Kidney (tissue), 14 donors: ENCODE data around the gene ZNF581. TPM values are rescaled to one million over a fixed set of nuclear protein-coding genes. Genes with fewer than 3 reads are reported as not detected.

Experiments
- DNase-seq, 5 donors: peaks; one replicate each; pipeline ENCODE4 v3.0.0-alpha.2; 2013 to 2020
- FAIRE-seq: peaks from 2 replicates; lab custom pipeline; 2012; peaks lifted over from hg19 to GRCh38; lab: Jason Lieb, UNC
- H3K27ac ChIP-seq, 2 donors: one replicate each; pipeline ENCODE4 v1.7.0; 2013; ENCODE audit warnings: low read depth in 2 of 2, low read length in 2 of 2, inconsistent platforms in 1 of 2
- H3K27me3 ChIP-seq: one replicate; pipeline ENCODE4 v1.7.1; 2013; ENCODE audit warnings: low read length, inconsistent platforms; ENCODE audit not compliant: control insufficient read depth, insufficient read depth
- H3K36me3 ChIP-seq, 3 donors: one replicate each; pipeline versions ENCODE4 v1.7.0 to v1.7.1; 2013; ENCODE audit warnings: low read length in 3 of 3, control low read depth in 1 of 3, inconsistent platforms in 1 of 3; ENCODE audit not compliant: insufficient read depth in 3 of 3, control insufficient read depth in 2 of 3
- H3K4me1 ChIP-seq, 3 donors: one replicate each; pipeline versions ENCODE4 v1.7.0 to v1.7.1; 2013; ENCODE audit warnings: low read length in 3 of 3, inconsistent platforms in 1 of 3, low read depth in 1 of 3; ENCODE audit not compliant: control insufficient read depth in 2 of 3, insufficient read depth in 2 of 3
- H3K4me3 ChIP-seq, 3 donors: one replicate each; pipeline versions ENCODE4 v1.7.0 to v1.8.1; 2013; ENCODE audit warnings: low read length in 3 of 3, control low read depth in 1 of 3, inconsistent platforms in 1 of 3
- H3K9ac ChIP-seq, 3 donors: one replicate each; pipeline versions ENCODE4 v1.7.0 to v1.7.1; 2013; ENCODE audit warnings: low read length in 3 of 3, control low read depth in 1 of 3, inconsistent platforms in 1 of 3
- H3K9me3 ChIP-seq, 3 donors: one replicate each; pipeline versions ENCODE4 v1.7.0 to v1.7.1; 2013; ENCODE audit warnings: low read length in 3 of 3, control low read depth in 1 of 3, inconsistent platforms in 1 of 3; ENCODE audit not compliant: control insufficient read depth in 2 of 3, insufficient read depth in 1 of 3
- intact Hi-C: fragments of 100-400 bp; cut with DNase I; formaldehyde crosslinking; loops from one replicate; pipeline ENCODE4 v1.11.1; 2022
- polyA plus RNA-seq: library from polyadenylated mRNA; stranded (reverse); fragments of 350-450 nt; fragmentation: Illumina TruSeq; extraction: RNeasy Lipid Tissue Mini Kit (QIAGEN cat#74804); gene quantifications from one replicate; pipeline ENCODE4 v1.2.3, GENCODE V29; 2014; ENCODE audit warnings: low read depth, low replicate concordance; ENCODE audit not compliant: insufficient read depth
- total RNA-seq: library from RNA; stranded (reverse); fragmentation: NEBNext Ultra II Directional; extraction: Animal tissue kit (Norgen Biotek cat#: 25700); gene quantifications from one replicate; pipeline ENCODE4 v1.2.1, GENCODE V29; 2021
- TF ChIP-seq, protein P1 (sequence below): IDR thresholded peaks from 3 replicates; pipeline ENCODE4 v1.5.1; 2012; ENCODE audit warnings: mild to moderate bottlenecking, moderate library complexity, borderline replicate concordance; ENCODE audit not compliant: insufficient read depth; ENCODE audit errors: extremely low read depth
- donor health status: control.
- donor health status: control.
- donor health status: control.
- donor health status: control.
- donor health status: control.
- donor health status: DM: yes; HTN: yes; CAD: no.
- donor health status: Normal renal cell carcinoma (clear cell type).

Gene ZNF581
- total and polyA plus RNA-seq, 2 donors from 2014 or later, result 22.0 to 23.6 TPM

DNA sequence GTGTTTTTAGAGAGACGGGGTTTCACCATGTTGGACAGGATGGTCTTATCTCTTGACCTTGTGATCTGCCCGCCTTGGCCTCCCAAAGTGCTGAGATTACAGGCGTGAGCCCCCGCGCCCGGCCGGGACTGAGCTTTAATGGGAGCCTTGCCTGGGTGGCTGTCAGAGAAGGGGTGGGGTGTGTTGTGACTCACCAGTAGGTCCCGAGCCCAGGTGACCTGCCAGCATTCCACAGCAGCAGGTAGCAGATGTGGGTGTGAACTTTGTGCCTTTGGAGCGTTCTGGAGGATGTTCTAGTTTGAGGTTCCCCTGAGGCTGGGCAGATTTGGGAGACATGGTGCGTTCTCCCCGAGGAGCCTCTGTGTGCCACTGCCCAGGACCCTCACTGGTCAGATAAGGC is 24.5 kb downstream of the ZNF581 start:
- H3K9ac ChIP-seq, result no peak overlapping the region
- DNase-seq (peak in 1 of 5 donors; percentile 84), FAIRE-seq (no peak)
- peaks cover 5 to 67% (median 46%) of the 10 kb centered on the region in 3 donors for H3K36me3 ChIP-seq
- no peak overlapping the region for H3K27ac ChIP-seq
- H3K9me3 ChIP-seq, result no peaks in the 10 kb centered on the region
- H3K4me1 ChIP-seq, result peaks cover 0 to 8% (median 6%) of the 10 kb centered on the region in 3 donors
- no peaks in the 10 kb centered on the region for H3K27me3 ChIP-seq
- TF ChIP-seq, protein P1, sequence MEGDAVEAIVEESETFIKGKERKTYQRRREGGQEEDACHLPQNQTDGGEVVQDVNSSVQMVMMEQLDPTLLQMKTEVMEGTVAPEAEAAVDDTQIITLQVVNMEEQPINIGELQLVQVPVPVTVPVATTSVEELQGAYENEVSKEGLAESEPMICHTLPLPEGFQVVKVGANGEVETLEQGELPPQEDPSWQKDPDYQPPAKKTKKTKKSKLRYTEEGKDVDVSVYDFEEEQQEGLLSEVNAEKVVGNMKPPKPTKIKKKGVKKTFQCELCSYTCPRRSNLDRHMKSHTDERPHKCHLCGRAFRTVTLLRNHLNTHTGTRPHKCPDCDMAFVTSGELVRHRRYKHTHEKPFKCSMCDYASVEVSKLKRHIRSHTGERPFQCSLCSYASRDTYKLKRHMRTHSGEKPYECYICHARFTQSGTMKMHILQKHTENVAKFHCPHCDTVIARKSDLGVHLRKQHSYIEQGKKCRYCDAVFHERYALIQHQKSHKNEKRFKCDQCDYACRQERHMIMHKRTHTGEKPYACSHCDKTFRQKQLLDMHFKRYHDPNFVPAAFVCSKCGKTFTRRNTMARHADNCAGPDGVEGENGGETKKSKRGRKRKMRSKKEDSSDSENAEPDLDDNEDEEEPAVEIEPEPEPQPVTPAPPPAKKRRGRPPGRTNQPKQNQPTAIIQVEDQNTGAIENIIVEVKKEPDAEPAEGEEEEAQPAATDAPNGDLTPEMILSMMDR, result no peak
- intact Hi-C loops, result no loop called here
- H3K4me3 ChIP-seq, result no peak overlapping the region

DNA sequence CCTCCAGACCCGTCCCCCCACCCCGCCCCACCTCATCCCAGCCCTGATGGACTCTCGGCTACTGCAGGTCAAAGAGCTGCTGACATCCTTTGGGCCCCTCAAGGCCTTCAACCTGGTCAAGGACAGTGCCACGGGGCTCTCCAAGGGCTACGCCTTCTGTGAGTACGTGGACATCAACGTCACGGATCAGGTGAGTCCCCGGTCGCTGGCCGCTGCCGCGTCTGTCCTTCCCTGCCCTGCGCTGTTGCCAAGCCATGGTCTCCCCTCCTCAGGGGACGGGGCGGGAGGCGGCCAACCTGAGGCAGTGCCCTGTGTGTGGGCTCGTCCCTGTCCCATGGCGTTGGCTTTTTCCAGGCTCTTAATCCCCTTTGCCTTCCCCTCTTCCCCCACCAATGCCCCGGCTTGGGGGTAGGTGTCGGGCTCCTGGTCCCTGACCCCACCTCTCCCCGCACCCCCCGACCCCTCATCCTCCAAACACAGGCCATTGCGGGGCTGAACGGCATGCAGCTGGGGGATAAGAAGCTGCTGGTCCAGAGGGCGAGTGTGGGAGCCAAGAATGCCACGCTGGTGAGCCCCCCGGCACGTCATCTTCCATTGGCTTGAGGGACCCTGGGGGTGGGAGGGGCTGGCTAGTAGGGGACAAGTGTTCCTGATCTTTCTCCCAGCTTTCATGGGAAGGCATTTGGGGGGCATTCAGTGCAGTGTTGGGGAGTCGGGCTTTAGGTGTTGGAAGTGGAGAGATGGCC is 25.3 kb downstream of the ZNF581 start:
- Histone ChIP-seq H3K4me3 (no peak overlapping the region), H3K36me3 (peaks cover 2 to 59% (median 37%) of the 10 kb centered on the region in 3 donors), H3K9ac (no peak overlapping the region), H3K27me3 (no peaks in the 10 kb centered on the region), H3K4me1 (peaks cover 0 to 8% (median 6%) of the 10 kb centered on the region in 3 donors), H3K27ac (no peak overlapping the region), H3K9me3 (no peaks in the 10 kb centered on the region)
- FAIRE-seq (no peak), DNase-seq (peak in 1 of 5 donors; percentile 67)
- intact Hi-C loops, result no loop called here
- TF ChIP-seq, protein P1, result no peak

DNA sequence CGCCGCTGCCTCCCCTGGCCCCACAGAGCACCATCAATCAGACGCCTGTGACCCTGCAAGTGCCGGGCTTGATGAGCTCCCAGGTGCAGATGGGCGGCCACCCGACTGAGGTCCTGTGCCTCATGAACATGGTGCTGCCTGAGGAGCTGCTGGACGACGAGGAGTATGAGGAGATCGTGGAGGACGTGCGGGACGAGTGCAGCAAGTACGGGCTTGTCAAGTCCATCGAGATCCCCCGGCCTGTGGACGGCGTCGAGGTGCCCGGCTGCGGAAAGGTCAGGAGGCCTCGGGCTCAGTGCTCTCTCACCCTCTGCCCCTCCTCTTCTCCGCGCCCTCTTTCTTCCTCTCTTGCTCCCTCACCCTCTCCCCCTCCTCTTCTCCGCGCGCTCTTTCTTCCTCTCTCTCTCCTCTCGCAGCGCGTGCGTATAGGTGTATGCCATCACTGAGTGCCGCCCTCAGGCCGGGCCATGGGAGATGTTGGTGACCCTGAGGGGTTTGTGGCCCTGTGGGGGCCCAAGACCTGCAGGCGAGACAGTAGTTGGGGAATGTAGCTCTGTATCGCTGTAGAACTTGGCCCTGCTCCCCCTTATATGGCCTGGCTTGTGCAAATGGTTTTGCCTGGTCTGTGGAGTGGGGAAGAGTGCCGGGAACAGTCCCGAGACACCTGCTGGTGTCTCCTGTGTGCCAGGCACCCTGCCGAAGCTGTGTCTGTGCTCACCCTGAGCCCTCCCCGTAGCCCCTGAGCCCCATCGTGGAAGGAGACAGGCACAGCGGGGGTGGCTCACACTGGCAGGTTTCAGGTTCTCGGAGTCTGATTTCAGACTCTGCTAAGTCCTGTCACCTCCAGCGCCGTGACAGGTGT is 26.2 kb downstream of the ZNF581 start:
- Histone ChIP-seq H3K27ac (no peak overlapping the region), H3K27me3 (no peaks in the 10 kb centered on the region), H3K36me3 (peaks cover 0 to 51% (median 32%) of the 10 kb centered on the region in 3 donors), H3K4me1 (peaks cover 0 to 8% (median 6%) of the 10 kb centered on the region in 3 donors), H3K4me3 (no peak overlapping the region), H3K9me3 (no peaks in the 10 kb centered on the region), H3K9ac (no peak overlapping the region)
- DNase-seq (peak in 1 of 5 donors; percentile 64), FAIRE-seq (no peak)
- intact Hi-C loops, result no loop called here
- TF ChIP-seq, protein P1, result no peak
